Adrenal gland (tissue), 5 donors: ENCODE results near the gene NRDC.

Experiments
- POLR2A ChIP-seq, 2 donors: fragments of 450-650 bp; IDR thresholded peaks; one replicate each; pipeline ENCODE4 v1.6.1; 2017; ENCODE audit warnings: antibody characterized with exemption in 2 of 2, mild to moderate bottlenecking in 2 of 2, moderate library complexity in 1 of 2
- TF ChIP-seq, protein P1 (sequence below), 6 experiments: fragments of 450-650 bp in 4 of 6; fragments of 200-600 bp in 2 of 6; sonication (generic) in 1 of 6; IDR thresholded peaks; 1 replicate in 5 of 6; 2 replicates in 1 of 6; pipeline versions ENCODE4 v1.5.1 to v1.8.0; 2016 to 2021; ENCODE audit warnings: antibody characterized with exemption in 6 of 6, mild to moderate bottlenecking in 2 of 6, moderate library complexity in 1 of 6
- donor health status: DM: no; HTN: no; CAD: no.

DNA sequence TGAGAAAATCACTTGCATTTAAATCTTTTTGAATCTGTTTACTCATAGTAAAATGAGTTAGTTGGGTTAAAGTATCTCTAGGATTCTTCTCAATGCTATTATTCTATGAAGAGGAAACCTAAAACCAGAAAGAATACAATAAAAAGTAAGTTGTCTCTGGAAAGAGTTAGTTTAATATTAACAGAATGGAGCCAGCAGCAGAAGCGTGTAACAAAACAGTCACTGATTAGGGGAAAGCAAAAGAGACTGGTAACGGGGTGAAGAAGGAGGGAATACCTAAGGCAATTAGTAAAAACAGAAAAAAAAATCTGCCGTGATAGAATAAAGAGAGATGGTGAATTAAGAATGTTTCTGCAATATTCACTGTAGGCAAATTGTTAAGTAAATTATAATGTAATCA is 60.0 kb downstream of the NRDC start:
- TF ChIP-seq, protein P1, sequence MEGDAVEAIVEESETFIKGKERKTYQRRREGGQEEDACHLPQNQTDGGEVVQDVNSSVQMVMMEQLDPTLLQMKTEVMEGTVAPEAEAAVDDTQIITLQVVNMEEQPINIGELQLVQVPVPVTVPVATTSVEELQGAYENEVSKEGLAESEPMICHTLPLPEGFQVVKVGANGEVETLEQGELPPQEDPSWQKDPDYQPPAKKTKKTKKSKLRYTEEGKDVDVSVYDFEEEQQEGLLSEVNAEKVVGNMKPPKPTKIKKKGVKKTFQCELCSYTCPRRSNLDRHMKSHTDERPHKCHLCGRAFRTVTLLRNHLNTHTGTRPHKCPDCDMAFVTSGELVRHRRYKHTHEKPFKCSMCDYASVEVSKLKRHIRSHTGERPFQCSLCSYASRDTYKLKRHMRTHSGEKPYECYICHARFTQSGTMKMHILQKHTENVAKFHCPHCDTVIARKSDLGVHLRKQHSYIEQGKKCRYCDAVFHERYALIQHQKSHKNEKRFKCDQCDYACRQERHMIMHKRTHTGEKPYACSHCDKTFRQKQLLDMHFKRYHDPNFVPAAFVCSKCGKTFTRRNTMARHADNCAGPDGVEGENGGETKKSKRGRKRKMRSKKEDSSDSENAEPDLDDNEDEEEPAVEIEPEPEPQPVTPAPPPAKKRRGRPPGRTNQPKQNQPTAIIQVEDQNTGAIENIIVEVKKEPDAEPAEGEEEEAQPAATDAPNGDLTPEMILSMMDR (IDR thresholded peaks at IDR 0.05) = no peak
- no peak for TF ChIP-seq POLR2A (IDR thresholded peaks at IDR 0.05)
